NOMO-1 (cell line): ENCODE data around the gene VWA5A.
A peak's percentile ranks its signal among the peaks of the same experiment; 100 is the strongest.

ENCODE experiments used
- DNase-seq, 2 experiments: peaks; one replicate each; lab custom pipeline; 2025; ENCODE audit not compliant: unreplicated experiment in 2 of 2; lab: John Stamatoyannopoulos, UW

The VWA5A gene

DNA sequence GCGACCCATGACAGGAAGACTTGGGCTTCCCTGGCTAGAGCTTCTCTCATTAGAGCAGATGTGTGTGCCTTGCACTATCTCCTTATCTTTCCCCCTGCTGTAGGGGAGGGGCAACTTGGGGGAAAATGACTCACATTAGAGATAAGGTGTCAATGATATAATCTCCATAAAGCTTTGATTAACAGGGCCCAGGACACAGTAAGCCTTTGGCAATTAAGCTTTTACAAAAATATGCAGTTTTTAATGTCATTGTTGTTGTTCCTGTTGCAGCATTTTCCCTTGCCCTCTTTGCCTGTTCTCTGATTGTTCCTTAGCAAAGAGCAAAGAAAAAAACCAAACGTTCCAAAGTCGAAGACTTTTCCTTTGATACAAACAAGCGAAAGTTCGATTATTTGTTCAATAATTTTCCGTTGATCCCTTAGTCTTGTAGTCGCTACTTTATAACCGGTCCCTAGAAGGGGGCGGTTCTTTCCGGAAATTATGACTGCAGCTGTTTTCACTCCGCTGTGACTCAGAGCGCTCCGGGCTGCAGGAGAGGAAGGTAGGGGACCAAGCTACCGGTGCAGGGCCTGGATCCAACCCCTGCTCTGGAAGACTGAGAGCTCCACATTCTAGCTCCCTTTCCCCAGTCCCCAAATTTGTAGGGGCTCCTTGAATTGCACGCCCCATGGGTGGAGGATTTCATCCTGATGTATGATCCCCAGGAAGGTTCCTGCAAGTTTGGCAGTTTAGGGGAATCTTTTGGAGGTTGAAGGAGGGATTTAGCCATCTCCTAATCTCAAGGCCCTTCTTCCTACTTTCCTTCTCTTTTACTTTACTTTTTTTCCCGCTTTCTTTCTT lies at the start of gene VWA5A:
Gene VWA5A, plus strand, starts transcription at position 509 of the 840 bp plus-strand sequence. CDS start 2,062 bp downstream, outside the sequence.
- peak; percentile 68 to 86 for DNase-seq

DNA sequence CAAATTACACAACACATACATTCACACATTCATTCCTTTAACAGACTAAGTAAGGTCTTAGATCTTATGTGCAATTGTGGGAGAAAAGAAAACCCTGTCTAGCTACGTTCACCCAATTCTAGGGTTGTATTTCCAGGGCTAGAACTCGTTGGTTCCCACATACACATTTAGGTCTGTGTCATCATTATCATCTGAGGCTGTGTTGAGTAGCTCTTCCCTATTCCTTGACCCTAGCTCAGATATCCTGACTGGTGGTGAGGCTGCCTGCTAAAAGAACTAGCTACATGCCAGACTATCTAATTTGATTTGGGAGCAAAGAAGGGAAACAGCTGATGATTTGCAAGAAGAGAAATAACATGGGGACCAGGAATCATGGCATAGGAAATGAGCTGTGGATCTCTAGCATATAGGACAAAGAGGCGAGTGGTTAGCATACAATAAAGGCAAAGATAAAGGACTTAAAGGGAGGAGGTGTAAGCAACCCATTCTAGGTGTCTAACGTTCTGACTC lies 46.6 kb upstream of the VWA5A start:
- no peak for DNase-seq

GRCh38 chr11:124069429-124070401 lies 45.5 kb upstream of the VWA5A start:
- DNase-seq = peak; percentile 85 to 86

- peak; percentile 56 to 81 for DNase-seq
Observed at GRCh38 chr11:124070915-124071622, 44.2 kb upstream of the VWA5A start.

GRCh38 chr11:124071623-124071948 lies 43.7 kb upstream of the VWA5A start:
- no peak for DNase-seq

DNA sequence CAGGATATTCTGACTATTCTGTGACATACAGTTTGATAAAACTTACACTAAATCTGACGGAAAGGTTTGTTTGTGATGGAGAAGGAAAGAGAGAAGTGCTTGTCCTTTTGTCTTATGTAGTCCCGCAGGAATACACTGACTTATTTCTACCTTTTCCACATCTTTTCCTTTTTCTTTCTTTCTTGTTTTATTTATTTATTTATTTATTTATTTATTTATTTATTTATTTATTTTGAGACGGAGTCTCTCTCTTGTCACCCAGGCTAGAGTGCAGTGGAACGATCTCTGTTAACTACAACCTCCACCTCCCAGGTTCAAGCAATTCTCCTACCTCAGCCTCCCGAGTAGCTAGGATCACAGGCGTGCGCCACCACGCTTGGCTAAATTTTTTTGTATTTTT lies 43.1 kb upstream of the VWA5A start:
- no peak for DNase-seq

DNA sequence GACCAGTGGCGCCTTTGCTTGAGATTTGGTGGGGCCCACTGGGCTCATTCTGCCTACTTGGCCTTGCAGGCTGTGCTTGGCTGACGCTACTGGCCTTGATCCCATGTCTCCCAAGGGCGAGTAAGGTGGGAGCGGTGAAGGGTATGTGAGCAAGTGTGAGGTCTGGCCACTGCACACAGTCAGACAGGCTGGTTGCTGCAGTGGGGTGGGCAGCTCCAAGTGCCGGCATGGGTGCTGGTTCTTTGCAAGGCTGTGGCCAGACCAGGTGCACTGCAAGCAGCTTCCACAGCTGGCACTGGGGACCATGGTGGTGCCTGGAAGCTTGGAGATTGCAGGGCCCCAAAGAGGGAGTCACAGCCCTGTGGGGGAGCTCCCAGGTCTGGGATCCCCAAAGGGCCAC lies 40.7 kb upstream of the VWA5A start:
- no peak for DNase-seq

GRCh38 chr11:124075492-124075840 lies 39.8 kb upstream of the VWA5A start:
- DNase-seq = no peak

GRCh38 chr11:124075841-124076651 lies 39.2 kb upstream of the VWA5A start:
- no peak for DNase-seq

DNA sequence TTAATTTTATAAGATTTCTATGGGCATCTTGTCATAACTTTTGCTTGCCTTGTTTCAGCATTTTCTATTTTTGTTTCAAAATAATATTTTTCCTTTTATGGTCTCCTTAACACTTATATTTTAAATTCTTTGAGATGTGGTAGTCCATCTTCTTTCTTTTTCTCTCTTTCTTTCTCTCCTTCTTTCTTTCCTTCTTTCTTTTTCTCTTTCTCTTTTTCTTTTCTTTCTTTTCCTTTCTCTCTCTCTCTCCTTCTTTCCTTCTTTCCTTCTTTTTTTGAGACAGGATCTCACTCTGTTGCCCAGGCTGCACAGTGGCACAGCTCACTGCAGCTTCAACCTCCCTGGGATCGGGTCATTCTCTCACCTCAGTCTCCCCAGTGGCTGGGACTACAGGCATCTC lies 38.0 kb upstream of the VWA5A start:
- DNase-seq = no peak

DNA sequence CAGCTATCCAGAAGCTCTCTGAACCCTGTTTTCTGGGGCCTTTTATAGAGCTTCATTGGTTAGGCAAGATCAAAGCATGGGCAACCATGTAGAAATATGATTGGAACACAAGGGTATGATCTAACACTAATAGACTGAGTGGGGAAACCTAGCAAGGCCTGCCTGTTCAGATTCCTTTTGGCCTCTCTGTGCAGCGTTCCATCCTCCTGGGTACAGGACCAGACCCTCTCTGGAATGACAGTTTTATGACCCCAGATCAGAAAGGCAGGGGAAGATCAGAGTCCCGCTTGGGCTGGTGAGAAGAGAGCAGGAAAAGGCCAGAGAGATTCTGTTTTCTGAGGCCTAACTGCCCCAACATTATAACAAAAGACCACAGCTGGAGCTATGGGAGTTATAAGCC lies 36.7 kb upstream of the VWA5A start:
- DNase-seq = no peak

DNA sequence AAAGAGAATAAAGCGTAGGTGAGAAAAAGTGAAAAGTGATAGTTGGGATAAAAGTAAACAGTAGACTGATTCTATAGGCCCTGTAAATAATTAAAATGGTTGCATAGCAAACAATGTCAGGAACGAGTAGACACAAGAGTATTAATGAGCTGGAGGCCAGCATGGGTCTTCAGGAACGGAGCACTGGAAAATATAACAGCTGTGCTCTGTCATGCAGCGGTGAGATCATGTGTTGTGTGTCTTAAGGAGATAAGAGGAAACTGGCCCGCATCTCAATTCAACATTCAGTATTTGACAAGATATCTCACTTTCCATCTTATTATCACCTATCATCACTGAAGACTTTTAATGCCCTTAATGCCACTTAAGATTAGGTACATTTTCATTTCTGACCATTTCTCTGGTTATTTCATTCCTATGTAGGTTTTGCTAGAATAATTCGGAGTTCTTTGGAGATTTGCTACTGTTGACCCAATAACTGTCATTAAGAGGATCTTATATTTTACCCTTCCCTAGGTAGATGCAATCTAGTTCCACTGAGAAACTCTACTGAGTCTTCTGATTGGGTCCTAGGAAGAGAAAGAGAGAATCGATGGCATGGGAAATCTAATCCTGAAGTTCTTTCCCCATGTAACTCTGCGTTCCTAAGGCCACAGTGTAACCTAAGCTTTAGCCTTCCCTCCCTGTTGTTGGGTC lies 35.5 kb upstream of the VWA5A start:
- no peak for DNase-seq

DNA sequence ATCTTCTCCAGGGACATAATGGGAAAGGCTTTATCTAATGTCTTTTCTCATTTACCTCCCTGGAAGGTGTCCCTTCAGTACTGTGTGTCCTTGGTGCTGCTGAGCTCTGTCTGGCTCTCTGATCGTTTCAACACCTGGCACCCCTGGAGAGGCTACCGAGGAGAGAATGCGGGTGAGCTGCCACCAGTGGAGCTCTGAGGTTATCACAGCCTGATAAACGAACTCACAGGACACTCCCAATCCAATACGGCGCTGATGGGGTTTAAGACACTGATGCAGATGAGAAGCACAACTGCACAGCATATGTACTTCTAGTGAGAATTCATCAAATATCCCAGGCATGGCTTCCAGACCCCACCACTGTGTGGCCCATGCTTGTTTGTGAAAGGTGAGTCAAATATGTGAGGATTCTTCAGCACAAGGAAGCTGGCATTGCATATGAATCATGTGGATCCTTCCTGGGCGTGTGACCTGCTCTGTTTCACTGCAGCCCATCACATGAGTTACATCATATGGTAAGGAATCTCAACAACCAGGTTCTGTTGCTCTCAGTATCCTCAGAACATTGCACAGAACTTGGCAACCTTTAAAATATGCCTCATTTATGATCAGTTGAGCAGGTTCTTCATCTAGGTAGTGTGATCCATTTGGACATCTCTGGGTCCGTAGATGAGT lies 34.8 kb upstream of the VWA5A start:
- DNase-seq = no peak

- no peak for DNase-seq
Observed at GRCh38 chr11:124081483-124081882, 33.8 kb upstream of the VWA5A start.

- no peak for DNase-seq
Observed at GRCh38 chr11:124082371-124082770, 32.9 kb upstream of the VWA5A start.

DNA sequence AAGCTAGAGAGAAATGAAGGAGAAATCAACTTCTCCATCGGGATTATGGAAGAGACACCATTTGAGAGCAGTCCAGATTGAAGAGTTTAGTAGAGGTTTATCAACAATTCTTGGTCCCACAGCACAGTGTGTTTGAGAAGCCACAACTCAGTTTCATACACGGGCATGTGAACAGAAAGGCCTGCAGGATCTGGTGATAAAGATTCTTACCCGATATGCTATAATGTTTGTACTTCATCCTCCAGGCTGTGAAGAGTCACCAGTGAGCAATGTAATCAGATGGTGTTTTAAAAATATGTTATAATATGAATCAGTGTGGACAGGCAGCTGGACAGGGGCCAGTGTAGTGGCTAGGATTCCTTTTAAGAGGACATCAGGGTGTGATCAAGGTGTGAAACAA lies 29.7 kb upstream of the VWA5A start:
- no peak for DNase-seq

- no peak for DNase-seq
Observed at GRCh38 chr11:124085997-124086846, 29.0 kb upstream of the VWA5A start.

DNA sequence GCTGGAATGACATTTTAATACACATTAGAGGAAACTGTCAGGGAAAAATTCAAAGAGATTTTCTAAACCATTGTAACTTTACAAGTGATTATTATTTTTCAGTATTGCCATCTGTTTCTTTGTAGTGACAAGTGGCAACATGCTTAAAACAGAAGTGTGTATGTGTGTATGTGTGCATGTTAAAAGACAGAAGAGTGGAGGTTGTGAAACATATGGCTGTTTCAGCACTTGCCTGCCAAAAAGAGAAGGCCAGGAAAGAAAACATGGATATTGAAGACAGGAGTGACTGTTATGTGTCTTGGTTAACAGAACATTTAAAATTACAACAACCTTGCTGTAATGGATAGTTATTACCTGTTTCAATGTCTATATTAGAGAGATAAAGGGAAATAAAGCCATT lies 24.3 kb upstream of the VWA5A start:
- DNase-seq = no peak
